Ramos (cell line): ENCODE data around the gene COA6.

Experiments used
- in situ Hi-C: fragments of 300-500 bp; cut with MboI; formaldehyde crosslinking; loops from one replicate; pipeline ENCODE4 v1.14.3; 2022; ENCODE audit warnings: low sequenced_read_pairs; ENCODE audit not compliant: unreplicated experiment

The COA6 gene

GRCh38 chr1:234405676-234406075 is 32.4 kb downstream of the COA6 start:
- in situ Hi-C loops: no loop called here

GRCh38 chr1:234406871-234407270 is 33.6 kb downstream of the COA6 start:
- in situ Hi-C loops: no loop called here

GRCh38 chr1:234408757-234409156 is 35.5 kb downstream of the COA6 start:
- in situ Hi-C loops: no loop called here

GRCh38 chr1:234409328-234409727 is 36.1 kb downstream of the COA6 start:
- in situ Hi-C loops: no loop called here

GRCh38 chr1:234412830-234413229 is 39.6 kb downstream of the COA6 start:
- in situ Hi-C loops: no loop called here

- in situ Hi-C loops: no loop called here
Observed at GRCh38 chr1:234413485-234413884, 40.2 kb downstream of the COA6 start.

- in situ Hi-C loops: no loop called here
Observed at GRCh38 chr1:234413990-234414389, 40.7 kb downstream of the COA6 start.

GRCh38 chr1:234427950-234428646 is 54.8 kb downstream of the COA6 start:
- in situ Hi-C loops: no loop called here

GRCh38 chr1:234429434-234429806 is 56.2 kb downstream of the COA6 start:
- in situ Hi-C loops: no loop called here

- in situ Hi-C loops: no loop called here
Observed at GRCh38 chr1:234430691-234431090, 57.4 kb downstream of the COA6 start.

GRCh38 chr1:234431255-234431654 is 58.0 kb downstream of the COA6 start:
- in situ Hi-C loops: no loop called here

GRCh38 chr1:234433563-234434285 is 60.5 kb downstream of the COA6 start:
- in situ Hi-C loops: no loop called here
